Colonic mucosa (tissue), 4 donors: ENCODE measurements around the gene HP1BP3. TPM values are rescaled to one million over a fixed set of nuclear protein-coding genes. Genes with fewer than 3 reads are reported as not detected.
A peak's percentile ranks its signal among the peaks of the same experiment; 100 is the strongest.

Experiments used
- DNase-seq: peaks from one replicate; pipeline ENCODE4 v3.0.0-alpha.2; 2020
- H3K27ac ChIP-seq: fragments of 200-600 bp; one replicate; pipeline ENCODE4 v1.8.0; 2021
- H3K27me3 ChIP-seq: fragments of 200-600 bp; one replicate; pipeline ENCODE4 v1.8.0; 2021
- H3K36me3 ChIP-seq: fragments of 200-600 bp; one replicate; pipeline ENCODE4 v1.8.0; 2021
- H3K4me1 ChIP-seq: fragments of 200-600 bp; one replicate; pipeline ENCODE4 v1.8.0; 2021; ENCODE audit warnings: mild to moderate bottlenecking
- H3K4me3 ChIP-seq: fragments of 200-600 bp; one replicate; pipeline ENCODE4 v1.8.0; 2021
- H3K9ac ChIP-seq, 2 donors: one replicate each; pipeline ENCODE4 v1.7.0; 2013; ENCODE audit warnings: control low read depth in 2 of 2, low read depth in 2 of 2, low read length in 2 of 2
- H3K9me3 ChIP-seq: fragments of 200-600 bp; one replicate; pipeline ENCODE4 v1.8.0; 2021
- intact Hi-C: fragments of 100-400 bp; cut with DNase I; formaldehyde crosslinking; loops from one replicate; pipeline ENCODE4 v1.14.1; 2022
- total RNA-seq, 2 donors: library from RNA; stranded (reverse); fragmentation: NEBNext Ultra II Directional in 1 of 2; extraction: Animal tissue kit (Norgen Biotek cat#: 25700) in 1 of 2; gene quantifications; one replicate each; pipeline ENCODE4 v1.2.1, GENCODE V29; 2021
- TF ChIP-seq, protein P1 (sequence below): fragments of 200-600 bp; IDR thresholded peaks from one replicate; pipeline ENCODE4 v1.8.0; 2022; ENCODE audit warnings: antibody characterized with exemption, mild to moderate bottlenecking
- donor health status: healthy.
- donor health status: DM: no; HTN: no; CAD: no.
- donor health status: DM: no; HTN: no; CAD: no.

HP1BP3 gene
- total RNA-seq, 2 donors from 2014 or later: 165 to 210 TPM

DNA sequence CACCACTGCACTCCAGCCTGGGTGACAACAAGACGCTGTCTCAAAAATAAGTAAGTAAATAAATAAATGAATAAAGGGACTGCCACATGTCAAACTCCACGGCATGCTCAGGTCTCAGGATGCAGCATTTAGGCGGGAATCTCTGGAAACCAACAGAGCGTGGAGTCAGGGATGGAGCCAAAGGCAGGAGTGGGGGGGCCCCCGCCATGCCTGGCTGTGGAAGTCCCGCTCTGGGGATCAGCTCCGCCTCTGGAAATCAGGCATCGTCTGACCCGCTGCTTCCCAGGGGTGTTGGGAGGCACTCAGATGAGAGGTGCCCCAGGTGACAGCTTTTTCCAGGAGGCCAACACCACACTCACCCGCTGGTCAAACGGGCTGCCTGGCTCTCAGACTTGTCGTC, 89.5 kb downstream of the HP1BP3 start:
- H3K4me1 ChIP-seq: peaks cover 3% of the 10 kb centered on the region
- H3K4me3 ChIP-seq: no peak overlapping the region
- DNase-seq: no peak
- intact Hi-C loops: loop anchor here (5.0 kb wide), 1 partner anchor 500 kb away; no protein-coding TSS in a partner anchor
- H3K36me3 ChIP-seq: no peaks in the 10 kb centered on the region
- TF ChIP-seq, protein P1, sequence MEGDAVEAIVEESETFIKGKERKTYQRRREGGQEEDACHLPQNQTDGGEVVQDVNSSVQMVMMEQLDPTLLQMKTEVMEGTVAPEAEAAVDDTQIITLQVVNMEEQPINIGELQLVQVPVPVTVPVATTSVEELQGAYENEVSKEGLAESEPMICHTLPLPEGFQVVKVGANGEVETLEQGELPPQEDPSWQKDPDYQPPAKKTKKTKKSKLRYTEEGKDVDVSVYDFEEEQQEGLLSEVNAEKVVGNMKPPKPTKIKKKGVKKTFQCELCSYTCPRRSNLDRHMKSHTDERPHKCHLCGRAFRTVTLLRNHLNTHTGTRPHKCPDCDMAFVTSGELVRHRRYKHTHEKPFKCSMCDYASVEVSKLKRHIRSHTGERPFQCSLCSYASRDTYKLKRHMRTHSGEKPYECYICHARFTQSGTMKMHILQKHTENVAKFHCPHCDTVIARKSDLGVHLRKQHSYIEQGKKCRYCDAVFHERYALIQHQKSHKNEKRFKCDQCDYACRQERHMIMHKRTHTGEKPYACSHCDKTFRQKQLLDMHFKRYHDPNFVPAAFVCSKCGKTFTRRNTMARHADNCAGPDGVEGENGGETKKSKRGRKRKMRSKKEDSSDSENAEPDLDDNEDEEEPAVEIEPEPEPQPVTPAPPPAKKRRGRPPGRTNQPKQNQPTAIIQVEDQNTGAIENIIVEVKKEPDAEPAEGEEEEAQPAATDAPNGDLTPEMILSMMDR: no peak
- H3K9me3 ChIP-seq: no peaks in the 10 kb centered on the region
- H3K27ac ChIP-seq: no peak overlapping the region
- no peaks in the 10 kb centered on the region for H3K27me3 ChIP-seq
- H3K9ac ChIP-seq: no peak overlapping the region

DNA sequence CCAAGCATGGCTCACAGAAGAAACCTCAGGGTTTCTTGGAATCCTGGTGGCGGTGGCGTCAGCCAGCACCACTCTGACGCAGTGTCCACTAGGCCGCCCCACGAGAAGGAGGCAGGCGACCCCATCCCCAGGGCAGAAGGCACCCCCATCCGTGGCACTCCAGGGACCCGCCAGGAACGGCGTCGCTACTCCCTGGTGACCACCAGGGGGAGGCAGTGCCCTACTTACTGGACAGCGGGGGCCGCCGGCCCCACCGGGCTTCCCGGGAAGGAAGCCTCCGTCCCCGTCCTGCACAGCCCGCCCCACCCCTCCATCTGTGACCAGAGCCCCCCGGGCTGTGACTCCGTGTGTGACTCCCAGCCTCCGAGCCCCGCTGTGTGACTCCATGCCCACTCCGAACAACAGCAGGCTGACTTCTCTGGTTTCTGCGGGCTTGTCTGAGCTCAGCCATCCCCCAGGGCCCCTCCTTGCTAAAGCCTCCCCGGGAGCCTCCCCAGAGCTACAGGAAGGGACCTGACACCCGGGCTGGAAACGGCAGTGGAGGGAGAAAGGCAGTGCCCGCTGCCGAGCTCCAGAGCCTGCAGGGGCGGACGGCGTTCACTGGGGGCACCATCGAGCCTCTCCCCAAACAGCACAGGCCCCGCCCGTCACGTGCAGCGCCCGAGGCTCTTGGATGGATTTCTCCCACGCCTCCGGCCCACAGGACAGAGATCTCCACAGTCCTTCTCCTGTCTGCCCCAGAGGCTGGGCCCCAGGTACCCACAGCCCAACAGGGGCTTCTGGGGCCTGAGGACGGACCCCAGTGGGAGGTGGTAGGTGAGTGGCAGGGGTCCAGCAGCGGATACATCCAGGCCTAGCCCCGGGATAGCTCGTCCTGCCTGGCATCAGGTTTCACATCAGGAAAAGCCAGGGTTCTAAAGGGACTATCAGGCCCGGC, 90.4 kb downstream of the HP1BP3 start:
- no peaks in the 10 kb centered on the region for H3K36me3 ChIP-seq
- peak overlapping the region; percentile 61 to 68 for H3K9ac ChIP-seq
- DNase-seq: peak; percentile 86
- no peak overlapping the region for H3K27ac ChIP-seq
- H3K4me1 ChIP-seq: peaks cover 3% of the 10 kb centered on the region
- peak overlapping the region; percentile 57 for H3K4me3 ChIP-seq
- H3K27me3 ChIP-seq: no peaks in the 10 kb centered on the region
- intact Hi-C loops: loop anchor here (5.0 kb wide), 1 partner anchor 501 kb away; no protein-coding TSS in a partner anchor
- H3K9me3 ChIP-seq: no peaks in the 10 kb centered on the region
- TF ChIP-seq, protein P1: peak; percentile 96

GRCh38 chr1:20695515-20695914, 91.6 kb downstream of the HP1BP3 start:
- DNase-seq: no peak
- Histone ChIP-seq H3K27ac (no peak overlapping the region), H3K27me3 (no peaks in the 10 kb centered on the region), H3K4me3 (no peak overlapping the region), H3K4me1 (peaks cover 3% of the 10 kb centered on the region), H3K36me3 (no peaks in the 10 kb centered on the region), H3K9ac (no peak overlapping the region), H3K9me3 (no peaks in the 10 kb centered on the region)
- TF ChIP-seq, protein P1: no peak
- intact Hi-C loops: loop anchor here (5.0 kb wide), 1 partner anchor 502 kb away; no protein-coding TSS in a partner anchor

- TF ChIP-seq, protein P1: no peak
- no peak for DNase-seq
- H3K4me3 ChIP-seq: no peak overlapping the region
- H3K36me3 ChIP-seq: no peaks in the 10 kb centered on the region
- H3K27me3 ChIP-seq: no peaks in the 10 kb centered on the region
- H3K9ac ChIP-seq: no peak overlapping the region
- peaks cover 3% of the 10 kb centered on the region for H3K4me1 ChIP-seq
- intact Hi-C loops: no loop called here
- no peaks in the 10 kb centered on the region for H3K9me3 ChIP-seq
- no peak overlapping the region for H3K27ac ChIP-seq
Measured at GRCh38 chr1:20693623-20694022, 93.5 kb downstream of the HP1BP3 start.

Other genes starting within 250 kb of the HP1BP3 start
- gene FAM43B, start 234.7 kb downstream of the HP1BP3 start, total RNA-seq: under 1 TPM; 0.16 to 0.27 TPM
- 100 to 1,000 TPM in 1 of 2 donors, 10 to 100 TPM in 1; 29.1 to 110 TPM for gene CDA, start 198.2 kb downstream of the HP1BP3 start, total RNA-seq
- 100 to 1,000 TPM in 1 of 2 donors, 10 to 100 TPM in 1; 49.7 to 119 TPM for gene PINK1, start 153.8 kb downstream of the HP1BP3 start, total RNA-seq
- gene DDOST, start 125.9 kb downstream of the HP1BP3 start, total RNA-seq: 100 to 1,000 TPM; 233 to 364 TPM
- 1 to 10 TPM in 1 of 2 donors, under 1 TPM in 1; 0.27 to 1.4 TPM for gene KIF17, start 69.3 kb downstream of the HP1BP3 start, total RNA-seq
- under 1 TPM in 1 of 2 donors, not detected in 1; 0.12 TPM for gene SH2D5, start 54.6 kb downstream of the HP1BP3 start, total RNA-seq